Measurements from ENCODE around the gene SLC39A3. TPM values are rescaled to one million over a fixed set of nuclear protein-coding genes. Genes with fewer than 3 reads are reported as not detected.

SLC39A3 gene
- total RNA-seq, 1 donor: 33.7 TPM

DNA sequence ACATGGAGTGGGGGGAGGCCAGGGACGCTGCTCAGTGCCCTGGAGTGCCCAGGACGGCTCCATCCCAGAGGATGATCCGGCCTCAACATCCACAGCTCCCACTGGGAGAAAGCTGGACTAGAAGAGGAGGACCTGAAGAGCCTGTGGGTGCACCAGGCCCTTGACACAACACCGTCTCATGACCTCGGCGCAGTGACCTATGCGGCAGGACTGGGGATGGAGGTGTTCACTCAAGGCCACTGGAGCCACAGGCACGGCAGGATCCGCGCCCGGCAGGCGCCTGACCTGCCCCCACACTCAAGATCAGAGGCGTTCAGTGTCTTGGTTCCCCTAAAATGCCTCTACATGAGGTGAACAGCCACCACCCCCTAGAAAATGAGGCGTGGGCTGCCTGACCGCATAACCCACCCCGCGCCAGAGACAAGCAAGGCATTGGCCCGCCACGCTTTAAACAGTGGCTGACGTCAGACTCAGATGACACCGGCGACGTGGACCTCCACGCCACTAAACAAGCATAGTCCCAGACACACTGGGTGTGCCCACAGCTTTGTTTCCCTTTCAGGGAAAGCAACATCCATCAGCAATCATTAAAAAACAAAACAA lies 35.2 kb upstream of the SLC39A3 start:
- TF ChIP-seq, protein P1, sequence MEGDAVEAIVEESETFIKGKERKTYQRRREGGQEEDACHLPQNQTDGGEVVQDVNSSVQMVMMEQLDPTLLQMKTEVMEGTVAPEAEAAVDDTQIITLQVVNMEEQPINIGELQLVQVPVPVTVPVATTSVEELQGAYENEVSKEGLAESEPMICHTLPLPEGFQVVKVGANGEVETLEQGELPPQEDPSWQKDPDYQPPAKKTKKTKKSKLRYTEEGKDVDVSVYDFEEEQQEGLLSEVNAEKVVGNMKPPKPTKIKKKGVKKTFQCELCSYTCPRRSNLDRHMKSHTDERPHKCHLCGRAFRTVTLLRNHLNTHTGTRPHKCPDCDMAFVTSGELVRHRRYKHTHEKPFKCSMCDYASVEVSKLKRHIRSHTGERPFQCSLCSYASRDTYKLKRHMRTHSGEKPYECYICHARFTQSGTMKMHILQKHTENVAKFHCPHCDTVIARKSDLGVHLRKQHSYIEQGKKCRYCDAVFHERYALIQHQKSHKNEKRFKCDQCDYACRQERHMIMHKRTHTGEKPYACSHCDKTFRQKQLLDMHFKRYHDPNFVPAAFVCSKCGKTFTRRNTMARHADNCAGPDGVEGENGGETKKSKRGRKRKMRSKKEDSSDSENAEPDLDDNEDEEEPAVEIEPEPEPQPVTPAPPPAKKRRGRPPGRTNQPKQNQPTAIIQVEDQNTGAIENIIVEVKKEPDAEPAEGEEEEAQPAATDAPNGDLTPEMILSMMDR (IDR thresholded peaks at IDR 0.05; ENCODE audit: extremely low read depth, low read depth, low read length): no peak

DNA sequence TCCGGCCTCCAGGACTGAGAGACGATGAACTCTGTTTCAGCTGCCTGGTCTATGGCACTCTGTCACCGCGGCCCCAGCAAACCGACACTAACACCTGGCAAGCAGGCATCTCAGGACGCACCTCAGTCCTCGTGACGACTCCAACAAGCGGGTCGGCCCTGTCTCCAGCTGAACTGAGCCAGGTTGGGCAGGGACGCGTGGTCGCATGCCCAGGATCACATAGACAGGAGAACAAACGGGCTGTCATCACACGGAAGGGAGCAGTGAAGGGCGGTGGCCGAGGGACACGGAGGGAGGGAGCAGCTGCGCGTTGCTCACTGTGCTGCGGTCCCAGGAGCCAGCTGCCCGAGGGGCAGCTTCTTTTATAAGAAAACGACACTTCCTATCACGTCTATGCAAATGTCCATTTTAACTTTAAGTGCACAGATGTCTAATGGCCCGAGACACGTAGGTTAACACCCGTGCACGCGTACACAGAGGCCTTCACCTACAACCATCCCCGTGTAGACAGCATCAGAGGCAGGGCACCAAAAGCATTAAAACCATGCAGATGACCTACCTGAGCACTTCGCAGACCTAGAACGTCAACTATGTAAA lies 34.4 kb upstream of the SLC39A3 start:
- Histone ChIP-seq H3K79me2 (ENCODE audit: insufficient read depth, low read length) (peaks cover 89% of the 10 kb centered on the region), H3K36me3 (ENCODE audit: insufficient read depth, low read length) (peaks cover 4% of the 10 kb centered on the region), H4K20me1 (ENCODE audit: insufficient read depth, low read length) (peaks cover 58% of the 10 kb centered on the region), H2AFZ (ENCODE audit: low read length) (no peak overlapping the region), H3K4me2 (ENCODE audit: insufficient read depth, low read length) (no peak overlapping the region), H3K27ac (ENCODE audit: low read depth, low read length) (no peak overlapping the region), H3K4me1 (ENCODE audit: insufficient read depth, low read length) (peaks cover 14% of the 10 kb centered on the region), H3K4me3 (ENCODE audit: insufficient read depth, low read length) (no peak overlapping the region), H3K27me3 (ENCODE audit: insufficient read depth, low read length) (no peaks in the 10 kb centered on the region), H3K9me3 (ENCODE audit: low read depth, low read length) (no peaks in the 10 kb centered on the region)
- DNase-seq (ENCODE audit: insufficient read length, low spot score, missing footprints): no peak
- TF ChIP-seq, protein P1 (IDR thresholded peaks at IDR 0.05; ENCODE audit: extremely low read depth, low read depth, low read length): no peak

More for the DNA sequence above, 35.2 kb upstream of the SLC39A3 start:
- Histone ChIP-seq H3K27ac (ENCODE audit: low read depth, low read length) (peak overlapping the region; percentile 89), H3K79me2 (ENCODE audit: insufficient read depth, low read length) (peaks cover 91% of the 10 kb centered on the region), H3K4me3 (ENCODE audit: insufficient read depth, low read length) (peak overlapping the region; percentile 58), H3K4me2 (ENCODE audit: insufficient read depth, low read length) (peak overlapping the region; percentile 80), H3K4me1 (ENCODE audit: insufficient read depth, low read length) (peaks cover 17% of the 10 kb centered on the region), H3K27me3 (ENCODE audit: insufficient read depth, low read length) (no peaks in the 10 kb centered on the region), H3K36me3 (ENCODE audit: insufficient read depth, low read length) (peaks cover 4% of the 10 kb centered on the region), H4K20me1 (ENCODE audit: insufficient read depth, low read length) (peaks cover 56% of the 10 kb centered on the region), H3K9me3 (ENCODE audit: low read depth, low read length) (no peaks in the 10 kb centered on the region), H2AFZ (ENCODE audit: low read length) (no peak overlapping the region)
- no peak for DNase-seq (ENCODE audit: insufficient read length, low spot score, missing footprints)

DNA sequence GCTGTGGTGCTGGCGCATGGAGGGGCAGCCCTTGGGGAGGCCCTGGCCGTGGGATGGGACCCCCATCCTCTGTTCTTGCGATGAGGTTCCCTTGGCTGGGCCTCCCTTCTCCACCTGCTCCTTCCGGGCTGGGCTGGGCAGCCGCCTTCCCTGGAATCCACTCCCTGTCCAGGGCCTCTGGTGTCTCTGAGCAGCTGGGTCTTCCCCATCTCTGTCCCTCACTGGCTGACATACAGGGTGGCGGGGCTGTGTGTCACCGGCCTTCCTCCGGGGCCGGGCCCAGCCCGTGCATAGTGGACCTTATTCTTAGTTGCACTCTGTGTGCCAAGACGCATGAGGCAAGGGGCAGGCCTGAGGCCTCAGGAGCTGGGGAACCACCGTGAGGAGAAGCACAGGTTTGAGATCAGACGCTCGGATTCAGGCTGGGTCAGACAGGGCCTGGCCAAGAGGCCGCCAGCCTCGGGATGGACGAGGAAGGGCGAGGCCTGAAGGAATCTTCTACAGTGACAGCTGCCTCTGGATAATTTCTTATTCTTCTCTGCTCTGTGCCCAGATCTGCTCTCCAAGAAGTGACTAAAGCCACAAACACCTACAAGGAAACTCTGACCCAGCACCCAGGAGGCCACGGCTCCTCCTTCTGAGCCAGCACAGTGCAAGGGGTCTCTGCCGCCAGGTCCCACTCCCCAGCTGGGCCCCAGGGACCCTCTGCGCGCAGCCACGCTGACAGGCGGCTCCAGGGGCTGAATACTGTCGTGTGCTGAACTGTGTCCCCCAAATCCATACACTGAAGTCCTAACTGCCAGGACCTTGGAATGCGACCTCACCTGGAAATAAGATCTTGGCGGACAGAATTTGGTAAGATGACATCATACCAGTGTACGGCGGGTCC lies 32.2 kb upstream of the SLC39A3 start:
- peak; percentile 85 for DNase-seq (ENCODE audit: insufficient read length, low spot score, missing footprints)
- H3K36me3 ChIP-seq (ENCODE audit: insufficient read depth, low read length): peaks cover under 1% of the 10 kb centered on the region
- no peaks in the 10 kb centered on the region for H3K27me3 ChIP-seq (ENCODE audit: insufficient read depth, low read length)
- H3K4me2 ChIP-seq (ENCODE audit: insufficient read depth, low read length): no peak overlapping the region
- peaks cover 61% of the 10 kb centered on the region for H4K20me1 ChIP-seq (ENCODE audit: insufficient read depth, low read length)
- no peak overlapping the region for H2AFZ ChIP-seq (ENCODE audit: low read length)
- peaks cover 11% of the 10 kb centered on the region for H3K4me1 ChIP-seq (ENCODE audit: insufficient read depth, low read length)
- H3K9me3 ChIP-seq (ENCODE audit: low read depth, low read length): no peaks in the 10 kb centered on the region
- no peak overlapping the region for H3K27ac ChIP-seq (ENCODE audit: low read depth, low read length)
- H3K79me2 ChIP-seq (ENCODE audit: insufficient read depth, low read length): peaks cover 89% of the 10 kb centered on the region
- TF ChIP-seq, protein P1 (IDR thresholded peaks at IDR 0.05; ENCODE audit: extremely low read depth, low read depth, low read length): no peak
- H3K4me3 ChIP-seq (ENCODE audit: insufficient read depth, low read length): no peak overlapping the region

All from osteoblast (primary cell).